HG03521 (cell line): ENCODE measurements around the gene SMAP1.

ENCODE experiments used
- ATAC-seq: cut with Tn5 transposase; IDR thresholded peaks from one replicate; pipeline ENCODE4 v1.9.1; 2021; ENCODE audit warnings: mild to moderate bottlenecking, moderate library complexity; ENCODE audit not compliant: unreplicated experiment

The SMAP1 gene

GRCh38 chr6:70884074-70884983 is 216.6 kb downstream of the SMAP1 start:
- ATAC-seq, result peak; percentile 64

GRCh38 chr6:70886071-70886470 is 218.4 kb downstream of the SMAP1 start:
- ATAC-seq, result no peak

- ATAC-seq, result no peak
Observed at GRCh38 chr6:70886661-70887060, 219.0 kb downstream of the SMAP1 start.

- no peak for ATAC-seq
Observed at GRCh38 chr6:70889270-70889669, 221.6 kb downstream of the SMAP1 start.

GRCh38 chr6:70894001-70894400 is 226.3 kb downstream of the SMAP1 start:
- no peak for ATAC-seq

- ATAC-seq, result no peak
Observed at GRCh38 chr6:70900047-70900446, 232.4 kb downstream of the SMAP1 start.

GRCh38 chr6:70901324-70901723 is 233.6 kb downstream of the SMAP1 start:
- ATAC-seq, result no peak

GRCh38 chr6:70903665-70904452 is 236.2 kb downstream of the SMAP1 start:
- no peak for ATAC-seq

GRCh38 chr6:70905742-70906141 is 238.1 kb downstream of the SMAP1 start:
- ATAC-seq, result no peak
